A549 (cell line): ENCODE measurements around the gene MYOZ2. TPM values are rescaled to one million over a fixed set of nuclear protein-coding genes. Genes with fewer than 3 reads are reported as not detected.
A peak's percentile ranks its signal among the peaks of the same experiment; 100 is the strongest.

Experiments
- ATAC-seq, 2 experiments: fragments of 200-7000 bp in 1 of 2; fragments of >200 bp in 1 of 2; cut with Nextera tagmentation in 1 of 2; cut with Tn5 transposase in 1 of 2; 3 replicates each; pipeline versions ENCODE4 v1.8.0 to v1.9.1; 2018 to 2020; ENCODE audit warnings: mild to moderate bottlenecking in 1 of 2, moderate library complexity in 1 of 2
- CTCF ChIA-PET: fragments of 300-600 bp; sonication (Branson Sonifier 250); formaldehyde crosslinking; extraction: SDS; loops from one replicate; lab custom pipeline; 2021; ENCODE audit warnings: antibody characterized with exemption, inconsistent platforms; lab: Yijun Ruan, JAX
- POLR2A ChIA-PET: fragments of 350-600 bp; formaldehyde crosslinking; extraction: SDS; loops from one replicate; lab custom pipeline; 2021; ENCODE audit warnings: antibody characterized with exemption, inconsistent platforms; lab: Yijun Ruan, JAX
- DNase-seq, 2 experiments: peaks; one replicate each; pipeline versions ENCODE4 v3.0.0 to v3.0.0-alpha.2; 2011 to 2016; ENCODE audit warnings: low read depth in 1 of 2, low spot score in 1 of 2
- FAIRE-seq: peaks from 2 replicates; lab custom pipeline; 2011; peaks lifted over from hg19 to GRCh38; lab: Jason Lieb, UNC
- H3K27ac ChIP-seq, 2 experiments: fragments of >200 bp; sonication (Bioruptor Twin); formaldehyde crosslinking; 3 replicates each; pipeline ENCODE4 v1.5.1; 2016 to 2017
- H3K4me1 ChIP-seq: fragments of >200 bp; sonication (Bioruptor Twin); formaldehyde crosslinking; 3 replicates; pipeline ENCODE4 v1.6.1; 2016
- H3K4me2 ChIP-seq: fragments of >200 bp; sonication (Bioruptor Twin); formaldehyde crosslinking; 3 replicates; pipeline ENCODE4 v1.6.1; 2016
- H3K4me3 ChIP-seq: fragments of >200 bp; sonication (Bioruptor Twin); formaldehyde crosslinking; 3 replicates; pipeline ENCODE4 v1.5.1; 2016
- H3K9me3 ChIP-seq: fragments of >200 bp; sonication (Bioruptor Twin); formaldehyde crosslinking; 3 replicates; pipeline ENCODE4 v1.6.1; 2016
- CBX2 ChIP-seq: fragments of 200-600 bp; sonication (generic); IDR thresholded peaks from 2 replicates; pipeline ENCODE4 v1.6.1; 2016; ENCODE audit warnings: low read depth, mild to moderate bottlenecking, borderline replicate concordance
- EP300 ChIP-seq, 2 experiments: fragments of >200 bp; sonication (Bioruptor Twin); formaldehyde crosslinking; IDR thresholded peaks; 2 replicates in 1 of 2; 3 replicates in 1 of 2; pipeline ENCODE4 v1.6.1; 2016 to 2017
- FOSL2 ChIP-seq, 2 experiments: fragments of 450-650 bp in 1 of 2; fragments of >200 bp in 1 of 2; sonication (Bioruptor Twin) in 1 of 2; formaldehyde crosslinking; IDR thresholded peaks; 2 replicates each; pipeline versions ENCODE4 v1.5.0 to v1.6.1; 2016 to 2020; ENCODE audit warnings: mild to moderate bottlenecking in 1 of 2, moderate library complexity in 1 of 2
- HOXA7 ChIP-seq: fragments of 250-450 bp; sonication (Bioruptor Pico); IDR thresholded peaks from 2 replicates; pipeline ENCODE4 v1.5.0; 2020; ENCODE audit warnings: mild to moderate bottlenecking, moderate library complexity
- JUN ChIP-seq, 2 experiments: fragments of >200 bp; sonication (Bioruptor Twin); formaldehyde crosslinking; IDR thresholded peaks; 2 replicates in 1 of 2; 3 replicates in 1 of 2; pipeline ENCODE4 v1.6.1; 2016 to 2017
- JUNB ChIP-seq: fragments of >200 bp; sonication (Bioruptor Twin); formaldehyde crosslinking; IDR thresholded peaks from 2 replicates; pipeline ENCODE4 v1.6.1; 2016
- KDM1A ChIP-seq: fragments of 200-600 bp; sonication (generic); IDR thresholded peaks from 2 replicates; pipeline ENCODE4 v1.6.1; 2016; ENCODE audit warnings: low read depth, mild to moderate bottlenecking
- NPAS2 ChIP-seq: fragments of 250-450 bp; sonication (Bioruptor Pico); IDR thresholded peaks from 2 replicates; pipeline ENCODE4 v1.8.0; 2022; ENCODE audit warnings: mild to moderate bottlenecking, moderate library complexity, borderline replicate concordance
- PHF8 ChIP-seq: fragments of 200-600 bp; sonication (generic); IDR thresholded peaks from 2 replicates; pipeline ENCODE4 v1.6.1; 2016; ENCODE audit warnings: low read depth, mild to moderate bottlenecking, antibody characterized with exemption, moderate library complexity, borderline replicate concordance
- POLR2A ChIP-seq: IDR thresholded peaks from 2 replicates; pipeline ENCODE4 v1.6.1; 2012; ENCODE audit warnings: mild to moderate bottlenecking, low read length
- RAD21 ChIP-seq, 2 experiments: fragments of >200 bp in 1 of 2; sonication (Bioruptor Twin) in 1 of 2; formaldehyde crosslinking in 1 of 2; IDR thresholded peaks in 1 of 2; conservative IDR thresholded peaks in 1 of 2; 2 replicates in 1 of 2; 3 replicates in 1 of 2; pipeline ENCODE4 v1.6.1; 2012 to 2018; ENCODE audit warnings: inconsistent platforms in 1 of 2
- RARB ChIP-seq: fragments of 250-450 bp; sonication (Bioruptor Pico); IDR thresholded peaks from 2 replicates; pipeline ENCODE4 v1.8.0; 2021; ENCODE audit warnings: mild to moderate bottlenecking, moderate library complexity
- RCOR1 ChIP-seq: fragments of 150-350 bp; IDR thresholded peaks from 2 replicates; pipeline ENCODE4 v1.6.1; 2014; ENCODE audit warnings: antibody characterized with exemption, low read length, low read depth
- SMC3 ChIP-seq: fragments of >200 bp; sonication (Bioruptor Twin); formaldehyde crosslinking; IDR thresholded peaks from 3 replicates; pipeline ENCODE4 v1.6.1; 2018; ENCODE audit warnings: inconsistent platforms
- ZC3H11A ChIP-seq: fragments of 450-650 bp; IDR thresholded peaks from 2 replicates; pipeline ENCODE4 v1.6.1; 2014; ENCODE audit warnings: antibody characterized with exemption, mild to moderate bottlenecking
- ZNF302 ChIP-seq: fragments of 250-450 bp; sonication (Bioruptor Pico); IDR thresholded peaks from 2 replicates; pipeline ENCODE4 v1.9.0; 2021; ENCODE audit warnings: inconsistent platforms, mild to moderate bottlenecking, moderate library complexity
- ZSCAN20 ChIP-seq: fragments of 250-450 bp; sonication (Bioruptor Pico); IDR thresholded peaks from 2 replicates; pipeline ENCODE4 v1.8.0; 2022; ENCODE audit warnings: mild to moderate bottlenecking, moderate library complexity
- WGBS: methylation state at CpG from one replicate; pipeline ENCODE4 v1.1.6; 2017; ENCODE audit errors: missing lambda C conversion rate; 5-methylcytosine and 5-hydroxymethylcytosine counted together
- polyA plus RNA-seq, 4 experiments: library from polyadenylated mRNA; depleted of rRNA in 3 of 4; stranded (reverse); fragments of >200 nt; fragmentation: RNase III in 1 of 4; extraction: RNeasy Plus Mini Kit Qiagen cat#74134 plus additional on column Dnase treatment in 1 of 4; gene quantifications; 2 replicates in 3 of 4; 3 replicates in 1 of 4; pipeline ENCODE4 v1.2.3, GENCODE V29; 2011 to 2017
- TF ChIP-seq, protein P1 (sequence below): fragments of >200 bp; sonication (Bioruptor Twin); formaldehyde crosslinking; IDR thresholded peaks from 2 replicates; pipeline ENCODE4 v1.6.1; 2016
- TF ChIP-seq, protein P2 (sequence below): IDR thresholded peaks from 2 replicates; pipeline ENCODE4 v1.6.1; 2012; ENCODE audit warnings: low read depth, borderline replicate concordance
- TF ChIP-seq, protein P3 (sequence below): fragments of >200 bp; sonication (Bioruptor Twin); formaldehyde crosslinking; IDR thresholded peaks from 3 replicates; pipeline ENCODE4 v1.6.1; 2016
- TF ChIP-seq, protein P4 (sequence below): fragments of 450-650 bp; IDR thresholded peaks from 2 replicates; pipeline ENCODE4 v1.6.1; 2014; ENCODE audit warnings: antibody characterized with exemption

Gene MYOZ2
- polyA plus RNA-seq, 2 of the 4 experiments (the other 2 are of a cell fraction): not detected

DNA sequence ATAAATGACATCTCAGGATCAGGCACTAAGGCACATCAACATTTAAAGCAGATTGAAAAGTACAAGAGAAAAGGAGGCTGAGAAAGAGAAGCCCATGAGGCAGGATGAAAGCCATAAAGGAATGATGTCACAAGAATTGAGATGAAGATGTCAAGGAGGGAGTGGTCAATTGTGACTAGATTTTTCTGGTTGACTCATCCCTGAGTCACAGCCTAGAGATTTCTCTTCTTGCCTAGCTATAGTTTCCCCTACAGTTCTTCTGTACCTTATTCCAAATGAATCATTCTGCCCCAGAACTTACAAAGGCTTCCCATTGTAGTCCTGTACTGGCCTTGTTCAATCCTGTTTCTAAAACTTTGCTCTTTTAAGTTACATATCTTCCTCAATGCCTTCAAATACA lies 73.4 kb downstream of the MYOZ2 start:
- Histone ChIP-seq H3K4me2 (peak overlapping the region; percentile 57), H3K4me1 (peaks cover 40% of the 10 kb centered on the region), H3K27ac (peak overlapping the region; percentile 71 to 86)
- POLR2A ChIA-PET: interaction anchor here (0.8 kb wide), 1 partner anchor 106 kb away, joined by 3 read pairs; no protein-coding TSS in a partner anchor
- TF ChIP-seq JUNB (peak; percentile 73), RCOR1 (0 out of 2 replicates have a peak, but pooled peaks have one; percentile 7), FOSL2 (IDR thresholded peaks at IDR 0.05) (peak; percentile 81), FOSL2 (CRISPR knock-in tag; IDR thresholded peaks at IDR 0.05) (peak; percentile 94)
- TF ChIP-seq, protein P1, sequence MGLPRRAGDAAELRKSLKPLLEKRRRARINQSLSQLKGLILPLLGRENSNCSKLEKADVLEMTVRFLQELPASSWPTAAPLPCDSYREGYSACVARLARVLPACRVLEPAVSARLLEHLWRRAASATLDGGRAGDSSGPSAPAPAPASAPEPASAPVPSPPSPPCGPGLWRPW: no peak
- TF ChIP-seq, all 56 proteins: peak for 3
- ATAC-seq: peak; percentile 19 to 39; a peak in 4 of 6 replicates
- no peak for FAIRE-seq
- peak; percentile 54 to 81 for DNase-seq
- no peak overlapping the region for H3K4me3 ChIP-seq
- CTCF ChIA-PET: interaction anchor here (1.3 kb wide), 1 partner anchor 106 kb away, joined by 4 read pairs; no protein-coding TSS in a partner anchor
- H3K9me3 ChIP-seq: no peaks in the 10 kb centered on the region

DNA sequence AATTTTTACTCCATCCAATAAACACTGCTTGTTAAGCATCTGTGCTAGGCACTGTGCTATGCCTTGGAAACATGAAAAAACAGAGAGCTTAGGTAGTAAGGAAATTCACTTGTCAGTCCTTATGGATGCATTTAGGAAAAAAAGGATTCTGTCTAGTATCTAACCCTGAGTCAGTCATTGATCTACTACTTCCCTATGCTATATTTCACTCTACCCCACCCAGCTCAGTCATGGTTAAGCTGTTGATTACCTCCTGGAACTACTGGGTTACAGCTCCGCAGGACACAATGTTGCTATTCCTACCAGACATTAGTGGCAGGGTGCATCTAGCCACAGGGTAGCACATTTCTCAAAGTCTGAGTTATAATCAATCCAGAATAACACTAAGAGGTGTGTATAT lies 74.0 kb downstream of the MYOZ2 start:
- ATAC-seq: no peak
- Histone ChIP-seq H3K27ac (peak overlapping the region; percentile 71 to 86), H3K4me1 (peaks cover 35% of the 10 kb centered on the region), H3K4me3 (no peak overlapping the region), H3K9me3 (no peaks in the 10 kb centered on the region), H3K4me2 (peak overlapping the region; percentile 57)
- 100% methylated on average over 1 of the region's 1 CpG for WGBS
- ChIA-PET POLR2A (interaction anchor here (0.8 kb wide), 1 partner anchor 106 kb away, joined by 3 read pairs; no protein-coding TSS in a partner anchor), CTCF (interaction anchor here (1.3 kb wide), 1 partner anchor 107 kb away, joined by 4 read pairs; no protein-coding TSS in a partner anchor)
- FAIRE-seq: no peak
- no peak for DNase-seq
- TF ChIP-seq RAD21 (conservative IDR thresholded peaks at IDR 0.05 in 1 of 2, IDR thresholded peaks at IDR 0.05 in 1 of 2) (no peak), CBX2 (no peak), POLR2A (no peak)
- TF ChIP-seq, protein P2, sequence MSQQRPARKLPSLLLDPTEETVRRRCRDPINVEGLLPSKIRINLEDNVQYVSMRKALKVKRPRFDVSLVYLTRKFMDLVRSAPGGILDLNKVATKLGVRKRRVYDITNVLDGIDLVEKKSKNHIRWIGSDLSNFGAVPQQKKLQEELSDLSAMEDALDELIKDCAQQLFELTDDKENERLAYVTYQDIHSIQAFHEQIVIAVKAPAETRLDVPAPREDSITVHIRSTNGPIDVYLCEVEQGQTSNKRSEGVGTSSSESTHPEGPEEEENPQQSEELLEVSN: no peak

DNA sequence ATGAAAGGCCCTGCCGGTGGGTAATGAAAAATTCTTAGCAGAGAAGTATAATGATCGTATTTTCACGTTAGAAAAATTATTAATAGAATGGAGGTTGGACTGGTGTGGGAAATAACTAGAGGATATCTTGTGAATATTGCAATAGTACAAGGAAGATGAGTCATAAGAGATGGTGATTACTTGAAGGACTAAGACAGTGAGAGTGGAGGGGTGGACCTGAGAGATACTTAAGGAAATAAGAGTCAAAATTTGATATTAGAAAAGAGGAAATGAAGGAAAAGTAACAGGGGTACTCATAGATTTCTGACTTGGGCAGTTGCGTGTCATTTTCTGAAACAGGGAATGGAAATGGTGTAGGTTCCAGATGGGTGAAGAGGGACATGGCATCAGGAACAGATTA lies 75.1 kb downstream of the MYOZ2 start:
- peak overlapping the region; percentile 57 for H3K4me2 ChIP-seq
- CTCF ChIA-PET: no interaction called here
- TF ChIP-seq FOSL2 (IDR thresholded peaks at IDR 0.05): no peak
- TF ChIP-seq FOSL2 (CRISPR knock-in tag; IDR thresholded peaks at IDR 0.05): peak; percentile 74
- TF ChIP-seq ZNF302 (CRISPR knock-in tag): no peak
- no peak for TF ChIP-seq NPAS2 (CRISPR knock-in tag)
- TF ChIP-seq, all 56 proteins: peak for 1
- Histone ChIP-seq H3K9me3 (no peaks in the 10 kb centered on the region), H3K4me3 (peak overlapping the region; percentile 82; the same call in 2 of the 3 replicates), H3K27ac (peak overlapping the region; percentile 86 to 97; a peak in 5 of 6 replicates), H3K4me1 (peaks cover 46% of the 10 kb centered on the region)
- 78% methylated on average over 4 of the region's 4 CpGs for WGBS
- POLR2A ChIA-PET: no interaction called here
- ATAC-seq: no peak
- peak in 1 of 2 experiments; percentile 17 for DNase-seq
- no peak for FAIRE-seq

DNA sequence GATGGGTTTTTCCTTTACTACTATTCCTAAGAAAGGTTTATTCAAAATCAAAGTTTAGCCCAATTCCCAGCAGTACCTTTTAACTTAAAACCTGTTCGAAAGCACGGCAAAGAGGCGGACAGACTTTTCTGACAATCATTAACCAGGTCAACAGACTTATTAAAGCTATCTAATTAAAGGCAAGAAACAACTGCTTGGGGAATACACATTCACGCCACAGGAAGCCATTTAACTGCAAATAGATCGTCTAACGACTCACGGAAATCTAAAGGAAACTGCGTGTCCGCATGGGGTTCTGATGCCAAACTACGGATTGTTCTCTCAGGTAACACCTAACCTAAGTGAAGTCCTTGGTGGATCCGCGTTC lies 76.2 kb downstream of the MYOZ2 start:
- DNase-seq (no peak), FAIRE-seq (no peak), ATAC-seq (no peak; a peak in 2 of 6 replicates)
- no peaks in the 10 kb centered on the region for H3K9me3 ChIP-seq
- peak overlapping the region; percentile 57 for H3K4me2 ChIP-seq
- H3K4me3 ChIP-seq: peak overlapping the region; percentile 82
- H3K4me1 ChIP-seq: peaks cover 46% of the 10 kb centered on the region
- H3K27ac ChIP-seq: peak overlapping the region; percentile 86 to 97
- ChIA-PET POLR2A (interaction anchor here (1.1 to 2.6 kb wide), 10 partner anchors 75 to 171 kb away, joined by 3 to 56 read pairs (median 12); partner anchors contain the start of gene MYOZ2), CTCF (interaction anchor here (0.9 to 2.2 kb wide), 5 partner anchors 123 to 230 kb away, joined by 3 to 12 read pairs (median 4); no protein-coding TSS in a partner anchor)
- TF ChIP-seq, protein P3, sequence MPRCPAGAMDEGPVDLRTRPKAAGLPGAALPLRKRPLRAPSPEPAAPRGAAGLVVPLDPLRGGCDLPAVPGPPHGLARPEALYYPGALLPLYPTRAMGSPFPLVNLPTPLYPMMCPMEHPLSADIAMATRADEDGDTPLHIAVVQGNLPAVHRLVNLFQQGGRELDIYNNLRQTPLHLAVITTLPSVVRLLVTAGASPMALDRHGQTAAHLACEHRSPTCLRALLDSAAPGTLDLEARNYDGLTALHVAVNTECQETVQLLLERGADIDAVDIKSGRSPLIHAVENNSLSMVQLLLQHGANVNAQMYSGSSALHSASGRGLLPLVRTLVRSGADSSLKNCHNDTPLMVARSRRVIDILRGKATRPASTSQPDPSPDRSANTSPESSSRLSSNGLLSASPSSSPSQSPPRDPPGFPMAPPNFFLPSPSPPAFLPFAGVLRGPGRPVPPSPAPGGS: no peak
- TF ChIP-seq KDM1A (no peak), JUN (IDR thresholded peaks at IDR 0.05) (no peak), HOXA7 (CRISPR knock-in tag) (0 out of 2 replicates have a peak, but pooled peaks have one; percentile 17), ZC3H11A (no peak), ZSCAN20 (no peak), RARB (CRISPR knock-in tag) (no peak), SMC3 (no peak), EP300 (IDR thresholded peaks at IDR 0.05) (no peak), PHF8 (peak; percentile 61; the same call in 1 of the 2 replicates)
- TF ChIP-seq, protein P4, sequence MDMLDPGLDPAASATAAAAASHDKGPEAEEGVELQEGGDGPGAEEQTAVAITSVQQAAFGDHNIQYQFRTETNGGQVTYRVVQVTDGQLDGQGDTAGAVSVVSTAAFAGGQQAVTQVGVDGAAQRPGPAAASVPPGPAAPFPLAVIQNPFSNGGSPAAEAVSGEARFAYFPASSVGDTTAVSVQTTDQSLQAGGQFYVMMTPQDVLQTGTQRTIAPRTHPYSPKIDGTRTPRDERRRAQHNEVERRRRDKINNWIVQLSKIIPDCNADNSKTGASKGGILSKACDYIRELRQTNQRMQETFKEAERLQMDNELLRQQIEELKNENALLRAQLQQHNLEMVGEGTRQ: no peak
- WGBS: 1% methylated on average over 12 of the region's 12 CpGs
